NCI-H345 (cell line): ENCODE results near the gene TFCP2.
"Not testable (repeated sequence)": the region's sequence is repeated elsewhere in the genome, so short reads cannot be mapped to it uniquely, and the experiment has no call there.

Experiments used
- DNase-seq: peaks from one replicate; lab custom pipeline; 2025; lab: John Stamatoyannopoulos, UW

TFCP2 gene

GRCh38 chr12:51172515-51173431 is at the start of gene TFCP2:
Gene TFCP2, minus strand, starts transcription at chr12:51173135. Its CDS starts 713 bp downstream, at chr12:51172422.
- peak; percentile 85 for DNase-seq

GRCh38 chr12:51222461-51222860 is 49.5 kb upstream of the TFCP2 start:
- DNase-seq = no peak

- not testable (repeated sequence) for DNase-seq
These were observed 46.9 kb upstream of the TFCP2 start for GRCh38 chr12:51219857-51220256.

GRCh38 chr12:51219322-51219721 is 46.4 kb upstream of the TFCP2 start:
- DNase-seq = no peak

GRCh38 chr12:51218607-51219161 is 45.7 kb upstream of the TFCP2 start:
- no peak for DNase-seq

- DNase-seq = peak; percentile 67
These were observed 45.2 kb upstream of the TFCP2 start, which contains the start of gene POU6F1 for GRCh38 chr12:51217968-51218606. Gene POU6F1, minus strand, starts transcription at chr12:51218062. Its CDS starts 11,226 bp downstream, at chr12:51206836.

- peak; percentile 14 for DNase-seq
These were observed 44.4 kb upstream of the TFCP2 start for GRCh38 chr12:51217133-51217967.

GRCh38 chr12:51216642-51217041 is 43.7 kb upstream of the TFCP2 start:
- DNase-seq = no peak

GRCh38 chr12:51214895-51215294 is 42.0 kb upstream of the TFCP2 start:
- no peak for DNase-seq

GRCh38 chr12:51210690-51211395 is 37.9 kb upstream of the TFCP2 start:
- DNase-seq = no peak

- DNase-seq = no peak
These were observed 36.3 kb upstream of the TFCP2 start for GRCh38 chr12:51209259-51209658.

- no peak for DNase-seq
These were observed 35.2 kb upstream of the TFCP2 start for GRCh38 chr12:51208016-51208660.

GRCh38 chr12:51205350-51205749 is 32.4 kb upstream of the TFCP2 start:
- DNase-seq = no peak

GRCh38 chr12:51202718-51203117 is 29.8 kb upstream of the TFCP2 start:
- no peak for DNase-seq

GRCh38 chr12:51200806-51201205 is 27.9 kb upstream of the TFCP2 start:
- no peak for DNase-seq

GRCh38 chr12:51200156-51200555 is 27.2 kb upstream of the TFCP2 start:
- DNase-seq = no peak

- DNase-seq = no peak
These were observed 26.5 kb upstream of the TFCP2 start for GRCh38 chr12:51199366-51199945.

GRCh38 chr12:51198568-51199365 is 25.8 kb upstream of the TFCP2 start:
- DNase-seq = no peak

GRCh38 chr12:51197736-51198567 is 25.0 kb upstream of the TFCP2 start:
- no peak for DNase-seq
